Testis (tissue), 3 donors: Measurements from ENCODE around the gene BRS3. TPM values are rescaled to one million over a fixed set of nuclear protein-coding genes. Genes with fewer than 3 reads are reported as not detected.
A peak's percentile ranks its signal among the peaks of the same experiment; 100 is the strongest.

Experiments
- DNase-seq: peaks from one replicate; pipeline ENCODE4 v3.0.0-alpha.2; 2019
- H3K27ac ChIP-seq, 2 donors: fragments of 200-600 bp; sonication (generic); one replicate each; pipeline ENCODE4 v1.5.1; 2019
- H3K27me3 ChIP-seq: fragments of 200-600 bp; sonication (generic); one replicate; pipeline ENCODE4 v1.5.1; 2019
- H3K36me3 ChIP-seq: fragments of 200-600 bp; sonication (generic); one replicate; pipeline ENCODE4 v1.5.1; 2017; ENCODE audit warnings: low read depth; ENCODE audit errors: missing control alignments
- H3K4me1 ChIP-seq: fragments of 200-600 bp; sonication (generic); one replicate; pipeline ENCODE4 v1.5.1; 2019
- H3K4me3 ChIP-seq, 2 donors: fragments of 200-600 bp; sonication (generic); one replicate each; pipeline ENCODE4 v1.5.1; 2017 to 2019
- H3K9me3 ChIP-seq: fragments of 200-600 bp; sonication (generic); one replicate; pipeline ENCODE4 v1.5.1; 2017
- CTCF ChIP-seq, 3 experiments: fragments of 450-650 bp in 2 of 3; fragments of 200-600 bp in 1 of 3; sonication (generic) in 1 of 3; IDR thresholded peaks; one replicate each; pipeline ENCODE4 v1.5.1; 2016 to 2019; ENCODE audit warnings: antibody characterized with exemption in 3 of 3, mild to moderate bottlenecking in 2 of 3, moderate library complexity in 1 of 3
- POLR2A ChIP-seq: fragments of 450-650 bp; IDR thresholded peaks from one replicate; pipeline ENCODE4 v1.6.1; 2017; ENCODE audit warnings: antibody characterized with exemption, mild to moderate bottlenecking, moderate library complexity
- WGBS, 2 donors: methylation state at CpG; one replicate each; pipeline ENCODE4 v1.1.5; 2018; 5-methylcytosine and 5-hydroxymethylcytosine counted together
- intact Hi-C: fragments of 100-400 bp; cut with DNase I; formaldehyde crosslinking; loops from one replicate; pipeline ENCODE4 v1.15.1; 2023; ENCODE audit warnings: low total_unique reads
- polyA plus RNA-seq: library from polyadenylated mRNA; stranded (reverse); fragments of 350-450 nt; fragmentation: Illumina TruSeq; extraction: RNeasy Lipid Tissue Mini Kit (QIAGEN cat#74804); gene quantifications from one replicate; pipeline ENCODE4 v1.2.3, GENCODE V29; 2014; ENCODE audit warnings: low read depth, low replicate concordance; ENCODE audit not compliant: insufficient read depth
- total RNA-seq, 2 donors: library from RNA; depleted of rRNA; stranded (reverse); fragments of >200 nt; gene quantifications; one replicate each; pipeline ENCODE4 v1.2.3, GENCODE V29; 2016

BRS3 gene
- total and polyA plus RNA-seq, 3 donors from 2014 or later = 0.49 to 0.55 (median 0.50) TPM

GRCh38 chrX:136496186-136496763, 8.5 kb downstream of the BRS3 start:
- no peak for DNase-seq
- intact Hi-C loops = no loop called here

GRCh38 chrX:136496764-136497555, 9.2 kb downstream of the BRS3 start:
- Histone ChIP-seq H3K4me1 (no peaks in the 10 kb centered on the region), H3K9me3 (no peaks in the 10 kb centered on the region), H3K4me3 (peak overlapping the region; percentile 57 to 76), H3K27ac (peak overlapping the region; percentile 85 to 94), H3K27me3 (no peaks in the 10 kb centered on the region), H3K36me3 (no peaks in the 10 kb centered on the region)
- WGBS, 2 donors = 0% methylated on average over 6 to 13 of the region's 111 CpGs
- intact Hi-C loops = no loop called here
- TF ChIP-seq CTCF (IDR thresholded peaks at IDR 0.05) (no peak), POLR2A (no peak)
- DNase-seq = peak; percentile 91

More at GRCh38 chrX:136496186-136496763, 8.5 kb downstream of the BRS3 start:
- TF ChIP-seq POLR2A (no peak), CTCF (IDR thresholded peaks at IDR 0.05) (no peak)
- Histone ChIP-seq H3K9me3 (no peaks in the 10 kb centered on the region), H3K36me3 (no peaks in the 10 kb centered on the region), H3K4me1 (no peaks in the 10 kb centered on the region), H3K27me3 (no peaks in the 10 kb centered on the region), H3K27ac (peak overlapping the region; percentile 85 to 94), H3K4me3 (peak overlapping the region; percentile 57 to 76)
- WGBS, 2 donors = 1 to 3% methylated on average over 13 of the region's 13 CpGs

- no peaks in the 10 kb centered on the region for H3K36me3 ChIP-seq
- TF ChIP-seq POLR2A = no peak
- TF ChIP-seq CTCF (IDR thresholded peaks at IDR 0.05) = no peak
- DNase-seq = no peak
- H3K4me1 ChIP-seq = no peaks in the 10 kb centered on the region
- H3K27me3 ChIP-seq = no peaks in the 10 kb centered on the region
- intact Hi-C loops = no loop called here
- peak within 1 kb of the TSS; percentile 85 to 94 for H3K27ac ChIP-seq
- H3K9me3 ChIP-seq = no peaks in the 10 kb centered on the region
- WGBS, 2 donors = 0 to 3% methylated on average over 7 to 28 of the region's 35 CpGs
- H3K4me3 ChIP-seq = peak within 1 kb of the TSS; percentile 57 to 76
Observed at GRCh38 chrX:136497556-136498052, 9.9 kb downstream of the BRS3 start, which contains the start of gene HTATSF1. Gene HTATSF1, plus strand, starts transcription at chrX:136497592. Its CDS starts 93 bp downstream, at chrX:136497685.

- TF ChIP-seq CTCF (IDR thresholded peaks at IDR 0.05) = no peak
- TF ChIP-seq POLR2A = no peak
- H3K36me3 ChIP-seq = no peaks in the 10 kb centered on the region
- 82 to 86% methylated on average over 5 of the region's 5 CpGs for WGBS, 2 donors
Observed at GRCh38 chrX:136519069-136519468, 31.3 kb downstream of the BRS3 start.

More at GRCh38 chrX:136519069-136519468, 31.3 kb downstream of the BRS3 start:
- H3K27me3 ChIP-seq = no peaks in the 10 kb centered on the region
- intact Hi-C loops = no loop called here
- H3K4me3 ChIP-seq = no peak overlapping the region
- H3K27ac ChIP-seq = no peak overlapping the region
- no peaks in the 10 kb centered on the region for H3K9me3 ChIP-seq
- H3K4me1 ChIP-seq = no peaks in the 10 kb centered on the region
- DNase-seq = no peak
